ENCODE data around the gene HMOX1.

The HMOX1 gene

GRCh38 chr22:35350539-35351503, 30.1 kb upstream of the HMOX1 start:
- peak overlapping the region; percentile 64 for H3K4me3 ChIP-seq (replicated peaks; ENCODE audit: low read depth, low read length)
- TF ChIP-seq CTCF (IDR thresholded peaks at IDR 0.05; ENCODE audit: low read length, missing control alignments) = peak; percentile 80
- peak; percentile 93 for DNase-seq (ENCODE audit: low read depth)

- H3K4me3 ChIP-seq (replicated peaks; ENCODE audit: low read depth, low read length) = no peak overlapping the region
- no peak for TF ChIP-seq CTCF (IDR thresholded peaks at IDR 0.05; ENCODE audit: low read length, missing control alignments)
- DNase-seq (ENCODE audit: low read depth) = no peak
Measured at GRCh38 chr22:35352214-35353111, 28.4 kb upstream of the HMOX1 start.

GRCh38 chr22:35353318-35353717, 27.6 kb upstream of the HMOX1 start:
- H3K4me3 ChIP-seq (replicated peaks; ENCODE audit: low read depth, low read length) = no peak overlapping the region
- TF ChIP-seq CTCF (IDR thresholded peaks at IDR 0.05; ENCODE audit: low read length, missing control alignments) = no peak
- DNase-seq (ENCODE audit: low read depth) = no peak

GRCh38 chr22:35354068-35354467, 26.8 kb upstream of the HMOX1 start:
- H3K4me3 ChIP-seq (replicated peaks; ENCODE audit: low read depth, low read length) = no peak overlapping the region
- TF ChIP-seq CTCF (IDR thresholded peaks at IDR 0.05; ENCODE audit: low read length, missing control alignments) = no peak
- DNase-seq (ENCODE audit: low read depth) = no peak

- H3K4me3 ChIP-seq (replicated peaks; ENCODE audit: low read depth, low read length) = no peak overlapping the region
- TF ChIP-seq CTCF (IDR thresholded peaks at IDR 0.05; ENCODE audit: low read length, missing control alignments) = no peak
- no peak for DNase-seq (ENCODE audit: low read depth)
Measured at GRCh38 chr22:35357883-35358621, 22.8 kb upstream of the HMOX1 start.

GRCh38 chr22:35359380-35360065, 21.4 kb upstream of the HMOX1 start:
- no peak overlapping the region for H3K4me3 ChIP-seq (replicated peaks; ENCODE audit: low read depth, low read length)
- no peak for TF ChIP-seq CTCF (IDR thresholded peaks at IDR 0.05; ENCODE audit: low read length, missing control alignments)
- DNase-seq (ENCODE audit: low read depth) = no peak
